Thyroid gland (tissue), 4 donors: ENCODE data around the gene VPS13C.

Source experiments
- POLR2A ChIP-seq, 2 donors: fragments of 450-650 bp; IDR thresholded peaks; one replicate each; pipeline ENCODE4 v1.6.1; 2017; ENCODE audit warnings: antibody characterized with exemption in 2 of 2, mild to moderate bottlenecking in 2 of 2, moderate library complexity in 1 of 2
- TF ChIP-seq, protein P1 (sequence below), 6 experiments: fragments of 200-600 bp in 3 of 6; fragments of 450-650 bp in 3 of 6; sonication (generic) in 3 of 6; IDR thresholded peaks; one replicate each; pipeline ENCODE4 v1.5.1; 2016 to 2019; ENCODE audit warnings: antibody characterized with exemption in 6 of 6, mild to moderate bottlenecking in 2 of 6, inconsistent platforms in 1 of 6, moderate library complexity in 1 of 6

DNA sequence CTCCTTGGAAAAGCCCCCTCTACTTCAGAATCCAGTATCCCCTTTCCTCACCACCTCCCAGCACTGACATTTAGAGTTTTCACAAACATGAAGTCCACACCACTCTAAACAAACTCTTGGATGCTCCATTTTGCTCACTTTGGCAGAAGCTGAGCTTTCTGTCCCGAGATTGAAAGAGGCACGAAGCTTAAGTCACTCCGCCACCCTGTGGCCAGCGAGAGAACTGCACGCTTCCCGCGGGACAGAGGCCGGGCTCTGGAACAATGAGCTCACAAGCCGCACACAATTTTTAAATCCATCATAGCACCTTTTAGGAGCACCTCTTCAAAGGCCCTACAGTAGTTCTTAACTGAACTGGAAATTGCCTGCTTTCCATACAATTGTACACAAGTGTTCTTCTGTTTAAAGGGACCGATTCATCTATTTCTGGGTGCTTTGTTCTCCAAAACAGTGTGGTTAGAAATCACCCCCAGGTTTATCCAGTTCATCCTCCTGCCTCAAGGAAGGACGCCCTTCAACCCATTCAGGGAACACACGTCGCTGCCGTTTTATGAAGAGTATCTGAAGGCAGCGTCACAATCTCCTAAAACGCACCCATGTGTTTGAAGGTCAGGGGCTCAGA is 226.1 kb downstream of the VPS13C start:
- TF ChIP-seq, protein P1, sequence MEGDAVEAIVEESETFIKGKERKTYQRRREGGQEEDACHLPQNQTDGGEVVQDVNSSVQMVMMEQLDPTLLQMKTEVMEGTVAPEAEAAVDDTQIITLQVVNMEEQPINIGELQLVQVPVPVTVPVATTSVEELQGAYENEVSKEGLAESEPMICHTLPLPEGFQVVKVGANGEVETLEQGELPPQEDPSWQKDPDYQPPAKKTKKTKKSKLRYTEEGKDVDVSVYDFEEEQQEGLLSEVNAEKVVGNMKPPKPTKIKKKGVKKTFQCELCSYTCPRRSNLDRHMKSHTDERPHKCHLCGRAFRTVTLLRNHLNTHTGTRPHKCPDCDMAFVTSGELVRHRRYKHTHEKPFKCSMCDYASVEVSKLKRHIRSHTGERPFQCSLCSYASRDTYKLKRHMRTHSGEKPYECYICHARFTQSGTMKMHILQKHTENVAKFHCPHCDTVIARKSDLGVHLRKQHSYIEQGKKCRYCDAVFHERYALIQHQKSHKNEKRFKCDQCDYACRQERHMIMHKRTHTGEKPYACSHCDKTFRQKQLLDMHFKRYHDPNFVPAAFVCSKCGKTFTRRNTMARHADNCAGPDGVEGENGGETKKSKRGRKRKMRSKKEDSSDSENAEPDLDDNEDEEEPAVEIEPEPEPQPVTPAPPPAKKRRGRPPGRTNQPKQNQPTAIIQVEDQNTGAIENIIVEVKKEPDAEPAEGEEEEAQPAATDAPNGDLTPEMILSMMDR (IDR thresholded peaks at IDR 0.05), result peak; percentile 90 to 95 (median 94)
- TF ChIP-seq POLR2A (IDR thresholded peaks at IDR 0.05), result no peak
